Measurements from ENCODE around the gene USP9Y. TPM values are rescaled to one million over a fixed set of nuclear protein-coding genes. Genes with fewer than 3 reads are reported as not detected.

The USP9Y gene
- total RNA-seq, 2 donors from 2014 or later: 44.1 TPM; not detected in 1

DNA sequence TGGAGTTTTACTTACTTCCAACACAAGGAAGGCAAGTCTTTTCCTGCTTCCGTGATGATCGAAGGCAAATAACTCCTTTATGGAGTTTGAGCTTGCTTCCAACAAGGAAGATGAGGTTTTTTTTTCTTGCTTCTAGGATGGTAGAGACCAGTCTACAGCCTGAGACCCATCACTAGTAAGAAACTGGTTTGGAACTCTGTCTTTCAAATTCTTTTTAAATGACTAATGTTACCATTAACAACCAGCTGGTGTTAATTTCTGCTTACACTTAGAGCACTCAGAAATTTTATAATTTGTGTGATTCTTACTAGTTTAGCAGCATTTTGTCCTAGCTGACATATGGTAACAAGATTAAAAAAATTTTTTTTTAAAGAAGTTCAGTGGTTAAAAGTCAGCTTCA is 19.5 kb upstream of the USP9Y start:
- peaks cover 28% of the 10 kb centered on the region for H3K9me3 ChIP-seq (ENCODE audit: control insufficient read depth, low read length)
- H3K4me1 ChIP-seq (ENCODE audit: control insufficient read depth, insufficient read depth, low read length): no peaks in the 10 kb centered on the region
- no peaks in the 10 kb centered on the region for H3K27me3 Mint-ChIP-seq (ENCODE audit: insufficient read depth)
- no peak for TF ChIP-seq CTCF (conservative IDR thresholded peaks at IDR 0.05)
- no peak overlapping the region for H3K4me3 Mint-ChIP-seq
- no peaks in the 10 kb centered on the region for H3K4me1 Mint-ChIP-seq
- H3K36me3 ChIP-seq (ENCODE audit: control insufficient read depth, insufficient read depth, low read length): peaks cover 36% of the 10 kb centered on the region
- no peak for DNase-seq
- H3K36me3 Mint-ChIP-seq (ENCODE audit: low read depth): no peaks in the 10 kb centered on the region
- H3K27me3 ChIP-seq (ENCODE audit: control insufficient read depth, insufficient read depth, low read length, poor library complexity, severe bottlenecking): no peaks in the 10 kb centered on the region
- H3K27ac Mint-ChIP-seq: no peak overlapping the region
- 86% methylated on average over 2 of the region's 2 CpGs; no CpG with 5 or more reads in 1 of the 2 experiments for WGBS, 2 experiments (ENCODE audit: insufficient coverage in 1 of 2, insufficient read length in 1 of 2)
- no peaks in the 10 kb centered on the region for H3K9me3 Mint-ChIP-seq
- H3K27ac ChIP-seq (ENCODE audit: low read depth, low read length): no peak overlapping the region
- H3K4me3 ChIP-seq (ENCODE audit: low read length): no peak overlapping the region
- H3K9ac ChIP-seq (ENCODE audit: extremely low read depth, low read length, poor library complexity, severe bottlenecking): no peak overlapping the region

- H3K9me3 Mint-ChIP-seq: no peaks in the 10 kb centered on the region
- Histone ChIP-seq H3K9ac (ENCODE audit: extremely low read depth, low read length, poor library complexity, severe bottlenecking) (no peak overlapping the region), H3K9me3 (ENCODE audit: control insufficient read depth, low read length) (peaks cover 57% of the 10 kb centered on the region), H3K36me3 (ENCODE audit: control insufficient read depth, insufficient read depth, low read length) (peaks cover 77% of the 10 kb centered on the region), H3K27ac (ENCODE audit: low read depth, low read length) (no peak overlapping the region), H3K4me1 (ENCODE audit: control insufficient read depth, insufficient read depth, low read length) (no peaks in the 10 kb centered on the region), H3K4me3 (ENCODE audit: low read length) (no peak overlapping the region), H3K27me3 (ENCODE audit: control insufficient read depth, insufficient read depth, low read length, poor library complexity, severe bottlenecking) (no peaks in the 10 kb centered on the region)
- TF ChIP-seq CTCF (conservative IDR thresholded peaks at IDR 0.05): no peak
- H3K4me3 Mint-ChIP-seq: no peak overlapping the region
- DNase-seq: no peak
- no peaks in the 10 kb centered on the region for H3K4me1 Mint-ChIP-seq
- H3K27ac Mint-ChIP-seq: no peak overlapping the region
- no peaks in the 10 kb centered on the region for H3K27me3 Mint-ChIP-seq (ENCODE audit: insufficient read depth)
- no peaks in the 10 kb centered on the region for H3K36me3 Mint-ChIP-seq (ENCODE audit: low read depth)
- WGBS, 2 experiments (ENCODE audit: insufficient coverage in 1 of 2, insufficient read length in 1 of 2): 75% methylated on average over 1 of the region's 2 CpGs; no CpG with 5 or more reads in 1 of the 2 experiments
Measured at GRCh38 chrY:12688337-12688736, 12.7 kb upstream of the USP9Y start.

DNA sequence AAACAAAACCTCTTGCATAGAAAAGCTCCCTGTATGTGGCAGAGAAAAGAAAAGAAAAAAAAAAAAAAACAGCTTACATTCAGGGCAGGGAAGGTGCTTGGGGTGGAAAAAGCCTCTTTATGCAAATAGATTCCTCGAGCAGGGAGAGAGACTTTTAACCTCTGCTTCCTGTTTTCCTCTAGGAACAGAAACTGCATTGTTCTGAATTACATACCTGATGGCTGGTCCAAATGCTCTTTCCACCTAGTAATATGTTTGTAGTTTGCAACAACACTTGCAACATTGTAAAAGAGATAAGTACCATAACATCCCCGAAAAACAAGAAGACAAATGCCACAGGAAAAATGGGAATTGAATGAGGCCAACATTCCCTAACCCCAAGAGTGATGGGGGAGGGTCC is 944 bp upstream of the USP9Y start:
- Histone ChIP-seq H3K4me1 (ENCODE audit: control insufficient read depth, insufficient read depth, low read length) (no peaks in the 10 kb centered on the region), H3K27me3 (ENCODE audit: control insufficient read depth, insufficient read depth, low read length, poor library complexity, severe bottlenecking) (no peaks in the 10 kb centered on the region), H3K4me3 (ENCODE audit: low read length) (no peak overlapping the region), H3K9me3 (ENCODE audit: control insufficient read depth, low read length) (peaks cover 58% of the 10 kb centered on the region), H3K9ac (ENCODE audit: extremely low read depth, low read length, poor library complexity, severe bottlenecking) (no peak overlapping the region), H3K36me3 (ENCODE audit: control insufficient read depth, insufficient read depth, low read length) (peaks cover 64% of the 10 kb centered on the region), H3K27ac (ENCODE audit: low read depth, low read length) (no peak overlapping the region)
- Mint-ChIP-seq H3K27ac (no peak overlapping the region), H3K4me1 (no peaks in the 10 kb centered on the region), H3K9me3 (no peaks in the 10 kb centered on the region), H3K4me3 (no peak overlapping the region), H3K36me3 (ENCODE audit: low read depth) (no peaks in the 10 kb centered on the region), H3K27me3 (ENCODE audit: insufficient read depth) (no peaks in the 10 kb centered on the region)
- DNase-seq: no peak
- TF ChIP-seq CTCF (conservative IDR thresholded peaks at IDR 0.05): no peak
- 50 to 80% methylated on average over 1 of the region's 2 CpGs for WGBS, 2 experiments (ENCODE audit: insufficient coverage in 1 of 2, insufficient read length in 1 of 2)
